Embryonic facial prominence (tissue), 1 donor: ENCODE results near the gene COL24A1.
"Not testable (repeated sequence)": the region's sequence is repeated elsewhere in the genome, so short reads cannot be mapped to it uniquely, and the experiment has no call there.

Experiments used
- DNase-seq: peaks from one replicate; pipeline ENCODE4 v3.0.0-alpha.2; 2016; ENCODE audit errors: extremely low spot score

Gene COL24A1

DNA sequence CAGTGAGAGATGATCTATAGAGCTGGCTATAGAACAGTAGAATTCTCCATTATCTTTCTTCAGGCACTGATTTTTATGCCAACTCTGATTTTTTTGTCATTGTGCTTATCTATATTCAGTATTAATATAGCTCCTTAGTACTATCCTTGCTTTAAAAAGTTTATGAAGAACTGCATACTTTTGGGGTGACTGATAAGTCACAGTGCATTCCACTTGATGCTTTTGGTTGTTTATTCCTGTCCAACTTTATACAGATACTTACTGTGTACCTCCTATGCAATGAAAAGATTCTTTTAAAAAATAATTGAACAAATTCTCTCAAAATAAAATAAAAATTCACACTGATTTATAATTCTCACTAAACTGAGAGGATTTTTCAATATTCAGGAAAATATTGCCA lies 71.6 kb downstream of the COL24A1 start:
- no peak for DNase-seq

DNA sequence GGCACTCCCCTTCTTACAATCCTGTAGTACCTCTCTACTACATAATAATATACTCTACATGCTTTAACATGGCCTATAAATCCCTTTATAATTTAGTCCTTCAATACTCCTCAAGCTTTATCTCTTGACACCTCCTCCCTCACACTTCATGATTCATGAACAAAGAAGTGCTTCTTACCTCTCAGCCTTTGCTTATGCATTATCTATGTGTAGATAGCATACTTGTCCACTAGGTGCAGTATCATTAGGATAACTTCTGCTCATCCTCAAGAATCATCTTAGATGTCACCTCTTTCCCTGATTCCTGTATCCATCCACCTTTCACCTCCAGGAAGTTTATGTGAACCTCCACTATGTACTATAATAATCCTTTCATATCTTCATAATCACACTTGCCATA lies 74.4 kb downstream of the COL24A1 start:
- DNase-seq = no peak

DNA sequence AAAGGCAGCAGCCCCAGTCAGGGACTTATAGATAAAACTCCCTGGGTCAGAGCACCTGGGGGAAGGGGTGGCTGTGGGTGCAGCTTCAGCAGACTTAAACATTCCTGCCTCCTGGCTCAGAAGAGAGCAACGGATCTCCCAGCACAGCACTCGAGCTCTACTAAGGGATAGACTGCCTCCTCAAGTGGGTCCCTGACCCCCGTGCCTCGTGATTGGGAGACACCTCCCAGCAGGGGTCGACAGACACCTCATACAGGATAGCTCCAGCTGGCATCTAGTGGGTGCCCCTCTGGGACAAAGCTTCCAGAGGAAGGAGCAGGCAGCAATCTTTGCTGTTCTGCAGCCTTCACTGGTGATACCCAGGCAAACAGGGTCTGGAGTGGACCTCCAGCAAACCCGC lies 84.1 kb downstream of the COL24A1 start:
- not testable (repeated sequence) for DNase-seq

DNA sequence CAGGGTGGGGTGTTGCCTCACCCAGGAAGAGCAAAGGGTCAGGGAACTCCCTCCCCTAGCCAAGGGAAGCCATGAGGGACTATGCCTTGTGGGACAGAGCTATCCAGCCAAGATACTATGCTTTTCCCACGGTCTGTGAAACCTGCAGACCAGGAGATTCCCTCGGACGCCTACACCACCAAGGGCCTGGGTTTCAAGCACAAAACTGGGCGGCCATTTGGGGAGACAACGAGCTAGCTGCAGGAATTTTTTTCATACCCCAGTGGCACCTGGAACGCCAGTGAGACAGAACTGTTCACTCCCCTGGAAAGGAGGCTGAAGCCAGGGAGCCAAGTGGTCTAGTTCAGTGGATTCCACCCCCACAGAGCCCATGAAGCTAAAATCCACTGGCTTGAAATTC lies 84.7 kb downstream of the COL24A1 start:
- not testable (repeated sequence) for DNase-seq

DNA sequence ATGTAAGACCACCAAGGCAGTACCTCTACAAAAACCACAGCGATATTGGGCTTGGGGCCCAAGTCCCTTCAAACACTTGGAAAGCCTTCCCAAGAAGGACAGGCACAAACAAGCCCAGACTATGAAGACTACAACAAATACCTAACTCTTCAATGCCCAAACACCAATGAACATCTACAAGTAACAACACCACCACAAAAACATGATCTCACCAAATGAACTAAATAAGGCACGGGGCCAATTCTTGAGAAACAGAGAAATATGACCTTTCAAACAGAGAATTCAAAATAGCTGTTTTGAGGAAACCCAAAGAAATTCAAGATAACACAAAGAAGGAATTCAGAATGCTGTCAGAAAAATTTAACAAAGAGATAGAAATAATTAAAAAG lies 86.8 kb downstream of the COL24A1 start:
- DNase-seq = no peak

DNA sequence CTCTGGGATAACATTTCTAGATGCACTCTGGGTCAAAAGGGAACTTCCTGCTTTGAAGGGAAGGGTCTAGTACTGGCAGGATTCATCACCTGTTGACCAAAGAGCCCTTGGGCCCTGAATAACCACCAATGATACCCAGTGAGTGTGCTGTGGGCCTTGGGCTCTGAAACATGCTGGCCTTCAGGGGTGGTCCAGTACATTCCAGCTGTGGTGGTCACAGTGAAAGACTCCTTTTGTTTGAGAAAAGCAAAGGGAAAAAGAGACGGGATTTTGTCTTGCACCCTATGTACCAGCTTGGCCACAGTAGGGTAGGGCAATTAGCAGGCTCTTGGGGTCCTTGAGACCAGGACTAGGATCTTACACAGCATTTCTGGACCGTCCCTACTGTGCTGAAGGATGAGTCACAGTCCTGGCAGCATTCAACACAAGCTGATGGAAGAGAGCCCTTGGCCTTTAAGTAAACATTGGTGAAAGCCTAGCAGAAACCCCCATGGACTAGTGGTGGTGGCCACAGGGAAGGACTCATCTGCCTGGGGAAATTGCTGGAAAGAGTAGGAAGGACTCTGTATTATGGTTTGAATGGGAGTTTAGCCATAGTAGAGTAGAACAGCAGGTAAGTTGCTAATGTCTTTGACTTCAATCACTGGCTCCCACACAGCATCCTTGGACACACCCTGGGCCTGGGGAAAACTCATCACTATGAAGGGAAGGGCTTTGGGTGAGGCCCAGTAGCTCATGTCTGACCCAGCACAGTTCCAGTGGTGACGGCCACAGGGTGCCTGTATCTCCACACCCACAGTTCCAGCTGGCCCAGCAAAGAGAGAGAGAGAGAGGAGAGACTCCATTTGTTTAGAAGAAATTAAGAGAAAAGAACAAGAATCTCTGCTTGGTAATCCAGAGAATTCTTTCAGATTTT lies 87.5 kb downstream of the COL24A1 start:
- DNase-seq = no peak

DNA sequence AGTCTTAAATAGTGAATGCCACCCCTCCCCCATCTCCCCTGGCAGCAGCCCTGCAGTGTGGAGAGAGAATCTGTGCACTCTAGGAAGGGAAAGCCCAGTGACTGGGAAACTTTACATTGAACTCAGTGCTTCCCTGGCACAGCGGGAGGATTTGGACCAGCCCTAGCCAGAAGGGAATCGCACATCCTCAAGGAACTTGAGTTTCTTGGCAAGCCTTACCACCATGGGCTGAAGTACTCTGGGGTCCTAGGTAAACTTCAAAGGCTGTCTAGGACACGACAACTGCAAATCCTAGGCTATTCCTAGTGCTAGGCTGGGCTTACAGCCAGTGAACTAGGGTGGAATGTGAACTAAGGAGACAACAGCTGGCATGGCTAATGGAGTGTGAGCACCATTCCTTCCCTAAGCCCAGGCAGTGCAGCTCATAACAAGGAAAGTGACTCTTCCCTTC lies 88.3 kb downstream of the COL24A1 start:
- DNase-seq = no peak

DNA sequence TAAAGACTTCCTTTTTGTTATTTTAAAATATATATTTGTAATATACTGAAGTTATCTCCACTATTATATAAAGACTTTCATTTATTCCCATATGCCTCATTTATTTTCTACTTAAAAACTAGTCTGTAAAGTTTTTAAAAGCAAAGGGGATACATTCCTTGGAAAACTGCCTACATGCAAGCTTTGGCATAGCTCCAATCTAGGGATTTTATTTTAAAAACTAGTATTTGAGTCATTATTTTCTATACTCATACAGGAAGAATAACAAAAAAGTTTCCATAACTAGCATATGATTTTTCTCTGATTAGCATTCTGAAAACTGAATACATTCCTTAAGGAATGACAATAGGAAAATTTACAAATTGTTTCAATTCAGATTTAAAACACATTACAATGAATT lies 88.9 kb downstream of the COL24A1 start:
- DNase-seq = no peak

DNA sequence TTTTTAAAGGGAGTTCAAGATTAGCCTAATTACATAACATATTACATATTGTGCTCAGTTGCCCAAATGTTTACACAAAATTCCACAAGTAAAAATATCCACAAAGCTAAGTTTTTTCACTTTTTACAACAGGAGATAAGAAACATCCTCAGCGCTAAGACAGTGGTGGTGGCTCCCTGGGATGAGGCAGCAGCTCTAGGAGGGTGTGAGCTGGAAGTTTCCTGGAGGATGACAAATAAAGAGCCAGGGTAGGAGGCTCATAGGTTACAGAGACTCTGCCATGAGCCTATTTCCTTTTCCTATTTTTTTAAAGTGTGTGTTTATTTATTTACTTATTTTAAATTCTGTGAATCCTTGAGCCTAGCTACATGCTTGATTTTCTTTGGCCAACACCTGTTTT lies 91.7 kb downstream of the COL24A1 start:
- DNase-seq = no peak

DNA sequence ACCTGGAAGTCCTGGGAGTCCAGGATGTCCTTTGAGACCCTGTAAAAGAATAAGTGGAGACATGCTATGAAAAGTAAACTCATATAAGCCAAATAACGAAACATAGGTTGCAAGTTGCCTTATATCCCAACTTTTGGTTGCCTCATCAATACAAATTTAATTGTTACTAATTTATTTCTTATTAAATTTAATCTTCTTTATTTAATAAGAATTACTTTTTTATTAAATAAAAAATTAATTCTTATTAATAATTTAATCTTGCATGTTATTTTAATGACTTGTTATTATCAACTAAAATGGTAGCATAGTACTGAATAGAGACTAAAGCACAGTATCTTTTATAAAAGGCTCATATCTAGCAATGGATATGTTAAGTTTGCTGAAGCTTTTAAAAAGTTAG lies 92.9 kb downstream of the COL24A1 start:
- no peak for DNase-seq

DNA sequence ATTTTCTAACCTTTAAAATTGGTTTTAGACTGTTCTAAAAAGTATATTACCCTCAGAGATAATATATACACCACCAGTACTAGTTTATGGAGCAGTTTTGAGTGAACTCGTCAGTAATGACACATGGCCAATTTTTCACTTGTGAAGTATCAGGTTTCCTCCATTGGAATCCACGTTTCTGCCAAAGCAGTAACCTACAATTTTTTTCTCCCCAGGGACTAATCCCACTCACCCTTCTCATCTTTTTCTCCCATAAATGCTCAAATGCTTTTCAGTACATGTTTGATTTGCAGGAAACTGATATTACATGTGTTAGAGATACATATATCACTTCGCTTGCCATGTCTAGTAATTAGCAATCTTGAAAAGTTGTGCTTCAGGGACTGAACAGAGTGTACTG lies 94.1 kb downstream of the COL24A1 start:
- no peak for DNase-seq

DNA sequence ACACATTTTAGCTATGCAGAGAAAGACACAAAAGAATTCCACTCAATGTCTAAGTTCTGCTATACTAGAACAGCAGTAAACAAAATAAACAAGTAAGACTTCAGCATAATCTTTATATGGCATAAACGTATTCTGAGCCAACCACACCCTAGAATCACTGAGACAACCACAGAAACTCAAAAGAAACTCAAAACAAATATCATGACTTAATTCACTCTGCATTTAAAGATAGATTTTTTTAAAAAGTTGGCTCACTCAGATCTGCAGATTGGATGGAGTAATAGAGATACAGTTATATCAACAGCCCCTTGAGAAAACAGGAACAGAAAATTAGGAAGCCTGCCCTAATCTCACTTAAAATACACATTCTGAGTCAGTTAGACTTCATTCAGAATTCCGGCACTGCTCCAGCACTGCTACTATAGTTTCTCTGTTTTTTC lies 95.0 kb downstream of the COL24A1 start:
- DNase-seq = no peak

DNA sequence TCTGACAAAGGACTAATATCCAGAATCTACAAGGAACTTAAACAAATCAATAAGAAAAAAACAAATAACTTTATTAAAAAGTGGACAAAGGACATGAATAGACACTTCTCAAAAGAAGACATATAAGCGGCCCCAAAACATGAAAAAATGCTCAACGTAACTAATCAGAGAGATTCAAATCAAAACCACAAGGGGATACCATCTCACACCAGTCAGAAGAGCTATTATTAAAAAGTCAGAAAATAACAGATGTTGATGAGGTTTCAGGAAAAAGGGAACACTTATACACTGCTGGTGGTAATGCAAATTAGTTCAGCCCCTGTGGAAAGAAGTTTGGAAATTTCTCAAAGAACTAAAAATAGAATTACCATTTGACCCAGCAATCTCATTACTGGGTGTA lies 102.2 kb downstream of the COL24A1 start:
- DNase-seq = no peak

DNA sequence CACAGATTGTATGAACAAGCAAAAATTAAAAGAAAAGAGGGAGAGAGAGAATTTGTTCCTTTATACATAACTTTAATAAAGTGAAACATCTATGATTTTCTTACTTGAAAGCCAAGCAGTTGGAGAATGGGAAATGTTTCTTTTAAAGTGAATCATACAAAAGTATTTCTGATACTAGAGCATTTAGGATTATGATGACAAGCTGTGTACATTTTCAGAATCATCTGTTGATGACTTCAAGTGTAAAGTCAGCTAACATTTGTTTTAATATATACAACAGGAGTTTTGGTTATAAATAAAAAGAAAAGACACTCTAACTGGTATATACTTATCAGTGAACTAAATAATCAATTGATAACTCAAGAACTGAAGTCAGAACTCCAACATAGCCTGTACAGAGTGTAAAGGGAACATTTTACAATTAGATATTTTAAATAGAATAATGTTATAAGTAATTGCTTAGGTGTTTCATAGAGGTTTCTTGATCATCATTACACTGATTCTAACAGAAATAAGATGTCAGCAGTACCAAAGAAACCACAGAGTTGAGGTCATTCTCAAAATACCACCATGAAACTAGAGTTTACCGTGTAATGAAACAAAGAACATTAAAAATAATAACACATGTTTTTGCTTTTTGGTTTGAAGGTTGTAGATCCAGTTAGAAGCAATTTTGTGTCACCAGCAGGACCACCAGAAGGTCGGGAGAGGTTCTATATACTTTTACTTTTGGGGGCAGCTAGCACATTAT lies 103.4 kb downstream of the COL24A1 start:
- DNase-seq = no peak

DNA sequence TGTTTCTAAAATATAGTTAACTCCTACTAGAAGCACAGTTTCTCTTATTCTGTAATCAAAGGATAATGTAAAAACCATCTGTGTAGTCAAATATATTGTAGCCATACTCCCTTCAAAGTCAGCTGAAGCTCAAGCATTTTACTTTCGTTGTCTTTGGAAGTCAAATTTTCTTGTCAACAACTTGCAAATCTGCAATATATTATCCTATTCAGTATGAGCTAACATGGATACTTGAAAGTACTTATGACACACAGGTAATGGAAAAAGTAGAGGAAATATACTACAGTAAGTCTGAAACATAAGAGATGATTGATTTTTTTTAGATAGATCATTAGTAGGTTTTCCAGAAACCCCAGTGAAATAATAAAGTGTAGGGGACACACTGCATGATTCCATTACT lies 121.5 kb downstream of the COL24A1 start:
- DNase-seq = no peak

DNA sequence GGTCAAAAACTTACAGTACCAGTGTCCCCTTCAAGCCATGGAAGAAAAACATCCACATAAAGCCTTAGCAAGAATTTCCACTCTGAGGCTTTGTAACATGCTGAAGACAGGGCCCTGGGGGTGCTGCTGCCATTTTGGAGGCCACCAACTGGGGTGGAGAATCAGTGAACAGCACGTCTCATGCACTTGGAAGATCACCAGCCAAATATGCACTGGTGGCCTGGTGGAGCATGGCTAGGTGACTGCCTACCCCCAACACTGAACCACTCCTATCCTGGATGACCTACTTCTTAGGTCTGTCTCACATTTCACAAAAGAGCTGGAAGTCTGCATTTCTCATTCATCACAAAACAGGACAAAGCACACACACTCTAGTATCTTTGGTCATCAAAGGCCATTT lies 126.4 kb downstream of the COL24A1 start:
- no peak for DNase-seq

DNA sequence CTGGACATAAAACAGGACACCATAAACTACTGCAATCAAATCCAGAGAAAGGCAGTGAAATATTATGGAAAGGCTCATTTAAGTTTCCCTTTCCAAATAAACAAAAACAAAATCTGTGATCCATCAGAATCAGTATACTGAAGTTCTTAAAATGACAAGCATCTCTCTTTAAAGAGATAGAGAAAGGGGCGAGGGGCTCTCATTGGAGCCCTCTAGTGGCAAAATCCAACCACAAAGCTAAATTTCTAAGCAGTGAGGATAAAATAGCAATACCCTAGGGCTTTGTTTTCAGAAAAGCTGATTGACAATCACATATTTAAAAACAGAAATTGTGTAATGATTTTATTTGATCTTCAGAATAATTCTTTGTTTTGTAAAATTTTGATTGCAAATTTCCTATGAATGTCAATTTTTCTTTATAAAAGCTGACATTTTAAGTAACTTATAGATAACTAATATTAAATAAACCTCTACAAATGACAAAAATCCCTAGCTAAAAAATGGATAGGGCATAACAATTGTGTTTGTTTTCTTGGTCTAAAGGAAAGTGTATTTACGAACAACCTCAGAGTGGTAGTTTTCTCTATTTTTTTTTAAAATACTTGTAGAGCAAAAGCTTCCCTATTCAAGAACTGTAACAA lies 138.2 kb downstream of the COL24A1 start:
- no peak for DNase-seq

DNA sequence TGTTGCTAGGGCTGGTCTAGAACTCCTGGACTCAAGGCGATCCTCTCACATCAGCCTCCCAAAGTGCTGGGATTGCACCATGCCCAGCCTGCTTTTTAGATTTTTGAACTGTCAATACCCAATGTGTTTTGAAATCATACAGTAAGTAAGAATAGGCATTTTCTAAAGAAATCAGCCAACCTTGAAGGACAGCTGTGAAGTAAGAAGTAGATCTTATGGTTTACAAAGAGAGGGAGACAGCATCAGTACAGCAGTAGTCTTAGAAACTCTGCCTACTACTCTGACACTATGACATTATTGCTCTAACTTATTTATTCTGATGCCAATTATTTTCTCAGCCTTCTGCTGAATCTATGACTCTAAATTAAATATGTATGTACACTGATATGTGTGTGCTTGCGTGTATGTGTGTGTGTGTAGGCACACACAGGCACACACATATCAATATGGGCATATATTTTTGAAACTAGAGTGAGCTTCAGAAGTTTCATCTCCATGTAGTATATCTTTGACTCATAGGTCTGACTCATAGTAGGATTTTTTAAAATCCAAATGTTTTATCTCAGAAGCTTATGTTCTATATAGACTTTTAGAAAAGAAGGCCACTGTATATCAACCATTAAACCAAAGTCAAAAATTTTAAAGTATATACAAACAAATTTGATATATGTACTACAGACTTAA lies 140.4 kb downstream of the COL24A1 start:
- DNase-seq = no peak

DNA sequence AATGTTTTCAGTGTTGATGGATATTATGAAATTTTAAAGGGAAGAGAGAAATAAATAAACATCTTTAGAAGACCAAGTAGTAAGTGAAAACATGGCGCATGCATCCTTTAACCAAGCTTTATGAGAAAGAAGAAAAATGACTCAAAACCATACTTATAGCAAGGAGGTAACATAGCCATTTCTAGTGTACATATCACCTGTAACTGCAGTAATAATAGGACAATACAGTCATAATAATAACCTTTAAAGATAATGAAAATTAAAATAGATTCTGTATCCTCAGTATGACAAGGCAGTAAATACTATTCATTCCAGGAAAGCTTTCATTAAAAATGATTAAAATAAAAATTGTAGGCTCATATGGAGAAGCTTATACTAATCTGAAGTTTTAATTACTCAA lies 141.2 kb downstream of the COL24A1 start:
- DNase-seq = no peak

DNA sequence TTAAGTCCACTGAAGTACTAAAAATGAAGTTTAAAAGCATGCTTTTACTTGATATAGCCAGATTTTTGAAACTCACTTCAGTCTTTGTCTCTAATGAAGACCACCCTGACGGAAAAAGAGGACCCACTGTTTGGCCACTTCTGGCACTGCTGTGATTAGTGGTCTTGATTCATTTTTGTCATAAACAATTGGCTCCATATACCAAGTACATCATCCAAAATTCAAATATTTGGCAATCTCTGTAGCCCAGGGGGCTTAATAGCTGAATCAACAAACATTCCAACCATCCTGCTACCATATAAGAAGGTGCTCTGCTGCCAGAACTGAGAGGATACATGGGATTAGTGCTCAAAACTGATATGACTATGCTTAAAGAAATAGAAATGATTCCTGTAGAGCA lies 156.0 kb downstream of the COL24A1 start:
- DNase-seq = no peak

DNA sequence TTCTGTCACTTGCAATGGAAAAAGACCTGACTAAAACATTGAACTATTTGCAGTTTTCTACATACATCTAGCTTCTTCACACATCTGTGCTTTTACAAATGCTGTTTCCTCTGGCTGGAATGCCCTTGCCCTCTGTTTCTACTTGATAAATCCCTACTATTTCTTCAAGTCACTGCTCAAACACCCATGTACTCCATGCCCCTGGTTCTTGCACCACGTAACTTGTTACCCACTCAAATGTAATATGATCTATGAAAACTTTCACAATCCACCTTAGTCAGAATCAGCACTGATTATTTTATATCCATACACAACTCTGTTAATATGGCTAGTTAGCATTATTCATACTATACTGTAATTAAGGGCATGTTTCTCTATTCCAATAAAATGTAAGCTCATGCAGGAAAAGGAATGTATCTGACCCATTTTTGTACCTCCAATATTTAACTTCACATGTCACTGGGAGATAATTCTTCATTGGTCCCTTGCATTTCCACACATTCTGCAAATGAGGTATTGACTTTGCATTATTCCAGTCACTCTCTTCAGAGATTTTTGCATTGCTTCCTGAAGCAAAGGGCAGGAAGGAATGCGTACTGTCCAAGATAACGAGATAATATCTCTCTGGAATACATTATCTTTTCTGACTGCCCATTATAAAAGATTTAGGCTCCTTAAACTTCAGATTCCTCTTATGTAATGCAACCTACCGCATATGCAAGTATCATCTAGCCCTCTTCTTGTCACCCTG lies 158.3 kb downstream of the COL24A1 start:
- DNase-seq = no peak
